ENCODE measurements around the gene NFATC1.

NFATC1 gene

GRCh38 chr18:79378536-79379250 is 17.0 kb upstream of the NFATC1 start:
- Histone ChIP-seq H3K9ac (no peak overlapping the region), H3K9me3 (ENCODE audit: control insufficient read depth, low read length) (no peaks in the 10 kb centered on the region), H3K4me1 (no peaks in the 10 kb centered on the region), H3K27me3 (ENCODE audit: control insufficient read depth, insufficient read depth, low read length) (no peaks in the 10 kb centered on the region), H3K79me2 (no peaks in the 10 kb centered on the region), H3K4me2 (ENCODE audit: low read length) (no peak overlapping the region), H3K4me3 (ENCODE audit: low read depth, low read length) (no peak overlapping the region), H3K27ac (no peak overlapping the region), H2AFZ (no peak overlapping the region), H3K36me3 (ENCODE audit: control insufficient read depth, insufficient read depth, low read length) (no peaks in the 10 kb centered on the region)
- TF ChIP-seq CTCF (IDR thresholded peaks at IDR 0.05): peak; percentile 42

DNA sequence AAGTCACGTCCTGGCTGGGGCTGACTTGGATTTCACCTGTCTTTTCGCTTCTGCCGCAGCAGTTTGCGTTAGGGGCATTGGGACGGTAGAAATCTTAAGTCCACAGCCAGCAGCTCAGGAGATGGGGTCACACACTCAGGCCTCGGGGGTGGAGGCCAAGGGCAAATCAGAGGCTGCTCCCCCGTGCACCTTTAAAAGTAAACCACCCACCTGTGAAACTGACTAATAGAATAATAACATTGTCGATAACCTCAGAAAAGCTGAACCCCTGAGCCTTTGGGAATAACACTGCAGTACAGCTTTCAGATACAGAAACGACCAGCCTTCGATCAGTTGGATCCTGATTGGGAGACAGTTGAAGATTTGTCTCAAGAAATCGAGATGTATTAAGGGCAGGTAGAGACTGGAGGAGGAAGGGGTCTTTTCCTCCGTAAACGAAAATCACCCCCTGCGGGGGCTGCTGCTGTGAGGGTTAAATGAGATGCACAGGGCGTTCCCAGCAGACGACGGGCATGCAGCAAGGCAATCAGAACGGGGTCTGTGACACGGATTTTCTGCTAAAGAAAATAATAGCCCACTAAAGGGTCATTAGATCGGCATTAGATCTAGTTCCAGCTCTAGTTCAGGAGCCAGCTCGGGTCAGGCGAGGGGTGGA is 16.4 kb upstream of the NFATC1 start:
- no peak overlapping the region for H3K4me3 ChIP-seq (ENCODE audit: low read depth, low read length)
- no peak overlapping the region for H3K9ac ChIP-seq
- H3K79me2 ChIP-seq: no peaks in the 10 kb centered on the region
- TF ChIP-seq CTCF (IDR thresholded peaks at IDR 0.05): no peak
- H3K27ac ChIP-seq: no peak overlapping the region
- no peaks in the 10 kb centered on the region for H3K27me3 ChIP-seq (ENCODE audit: control insufficient read depth, insufficient read depth, low read length)
- no peaks in the 10 kb centered on the region for H3K9me3 ChIP-seq (ENCODE audit: control insufficient read depth, low read length)
- no peak overlapping the region for H3K4me2 ChIP-seq (ENCODE audit: low read length)
- no peaks in the 10 kb centered on the region for H3K36me3 ChIP-seq (ENCODE audit: control insufficient read depth, insufficient read depth, low read length)
- no peak overlapping the region for H2AFZ ChIP-seq
- no peaks in the 10 kb centered on the region for H3K4me1 ChIP-seq

- no peak overlapping the region for H2AFZ ChIP-seq
- no peak overlapping the region for H3K27ac ChIP-seq
- no peak overlapping the region for H3K9ac ChIP-seq
- no peak overlapping the region for H3K4me3 ChIP-seq (ENCODE audit: low read depth, low read length)
- no peaks in the 10 kb centered on the region for H3K9me3 ChIP-seq (ENCODE audit: control insufficient read depth, low read length)
- no peaks in the 10 kb centered on the region for H3K4me1 ChIP-seq
- H3K79me2 ChIP-seq: no peaks in the 10 kb centered on the region
- H3K4me2 ChIP-seq (ENCODE audit: low read length): no peak overlapping the region
- no peaks in the 10 kb centered on the region for H3K27me3 ChIP-seq (ENCODE audit: control insufficient read depth, insufficient read depth, low read length)
- no peak for TF ChIP-seq CTCF (IDR thresholded peaks at IDR 0.05)
- no peaks in the 10 kb centered on the region for H3K36me3 ChIP-seq (ENCODE audit: control insufficient read depth, insufficient read depth, low read length)
Measured at GRCh38 chr18:79379931-79380815, 15.6 kb upstream of the NFATC1 start.

- Histone ChIP-seq H2AFZ (no peak overlapping the region), H3K79me2 (no peaks in the 10 kb centered on the region), H3K36me3 (ENCODE audit: control insufficient read depth, insufficient read depth, low read length) (no peaks in the 10 kb centered on the region), H3K4me1 (no peaks in the 10 kb centered on the region), H3K9ac (no peak overlapping the region), H3K4me2 (ENCODE audit: low read length) (no peak overlapping the region), H3K27me3 (ENCODE audit: control insufficient read depth, insufficient read depth, low read length) (no peaks in the 10 kb centered on the region), H3K27ac (no peak overlapping the region), H3K9me3 (ENCODE audit: control insufficient read depth, low read length) (no peaks in the 10 kb centered on the region), H3K4me3 (ENCODE audit: low read depth, low read length) (no peak overlapping the region)
- peak; percentile 79 for TF ChIP-seq CTCF (IDR thresholded peaks at IDR 0.05)
Measured at GRCh38 chr18:79380816-79381806, 14.6 kb upstream of the NFATC1 start.

Measured in parathyroid adenoma (tissue), 2 donors.